ENCODE results near the gene KCNIP3.
"Not testable (repeated sequence)": the region's sequence is repeated elsewhere in the genome, so short reads cannot be mapped to it uniquely, and the experiment has no call there.

KCNIP3 gene

DNA sequence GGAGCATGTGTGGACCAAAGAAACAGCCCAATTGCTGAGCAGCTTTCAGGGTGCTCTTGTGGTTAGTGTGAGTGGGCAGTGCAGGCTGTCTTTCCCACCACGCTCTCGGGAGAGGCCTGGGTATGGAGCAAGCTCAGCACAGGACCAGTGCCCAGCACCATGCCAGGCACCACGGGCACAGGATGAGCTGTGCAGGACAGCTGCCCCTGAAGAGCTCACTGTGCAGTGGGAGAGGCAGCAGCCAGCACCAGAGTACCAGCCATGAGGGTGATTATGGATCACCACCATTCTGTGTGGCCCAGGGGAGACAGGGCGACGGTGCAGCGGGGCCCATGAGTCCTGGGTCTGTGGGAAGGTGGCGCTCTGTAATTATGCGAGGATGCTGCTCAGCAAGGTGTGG, 75.7 kb downstream of the KCNIP3 start:
- no peak for DNase-seq

DNA sequence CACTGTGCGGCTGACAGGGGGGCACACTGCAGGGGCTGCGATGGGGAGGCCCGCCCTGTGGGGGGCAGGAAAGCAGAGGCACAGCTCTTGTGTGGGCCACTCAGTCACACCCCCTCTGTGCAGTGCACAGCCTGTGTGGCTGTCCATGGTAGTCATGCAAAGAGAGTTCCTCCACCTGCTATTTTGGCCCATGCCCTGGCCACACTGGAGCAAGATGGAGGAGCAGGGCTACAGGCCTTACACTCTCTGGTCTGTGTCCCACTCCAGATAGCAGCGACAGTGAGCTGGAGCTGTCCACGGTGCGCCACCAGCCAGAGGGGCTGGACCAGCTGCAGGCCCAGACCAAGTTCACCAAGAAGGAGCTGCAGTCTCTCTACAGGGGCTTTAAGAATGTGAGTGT, 76.9 kb downstream of the KCNIP3 start:
- DNase-seq, result no peak

DNA sequence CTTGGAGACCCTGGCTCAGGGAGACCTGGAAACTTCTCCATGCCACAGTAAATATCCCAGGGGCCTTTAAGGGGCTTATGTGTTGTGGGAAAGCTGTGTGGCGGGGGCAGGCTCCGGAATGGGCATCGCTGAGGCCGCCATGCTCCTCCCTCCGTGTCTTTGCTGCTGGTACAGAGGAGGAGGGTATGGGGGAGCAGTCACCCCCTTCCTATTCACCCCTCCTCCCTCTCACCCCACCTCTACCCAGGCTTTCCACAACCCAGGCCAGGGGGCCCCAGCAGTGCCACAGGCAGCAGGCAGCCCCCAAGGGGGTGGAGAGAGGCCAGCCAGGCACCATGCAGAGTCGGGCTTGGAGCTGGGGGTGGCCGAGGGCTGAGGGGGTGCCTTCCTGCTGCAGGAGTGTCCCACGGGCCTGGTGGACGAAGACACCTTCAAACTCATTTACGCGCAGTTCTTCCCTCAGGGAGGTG, 77.3 kb downstream of the KCNIP3 start:
- DNase-seq, result no peak

DNA sequence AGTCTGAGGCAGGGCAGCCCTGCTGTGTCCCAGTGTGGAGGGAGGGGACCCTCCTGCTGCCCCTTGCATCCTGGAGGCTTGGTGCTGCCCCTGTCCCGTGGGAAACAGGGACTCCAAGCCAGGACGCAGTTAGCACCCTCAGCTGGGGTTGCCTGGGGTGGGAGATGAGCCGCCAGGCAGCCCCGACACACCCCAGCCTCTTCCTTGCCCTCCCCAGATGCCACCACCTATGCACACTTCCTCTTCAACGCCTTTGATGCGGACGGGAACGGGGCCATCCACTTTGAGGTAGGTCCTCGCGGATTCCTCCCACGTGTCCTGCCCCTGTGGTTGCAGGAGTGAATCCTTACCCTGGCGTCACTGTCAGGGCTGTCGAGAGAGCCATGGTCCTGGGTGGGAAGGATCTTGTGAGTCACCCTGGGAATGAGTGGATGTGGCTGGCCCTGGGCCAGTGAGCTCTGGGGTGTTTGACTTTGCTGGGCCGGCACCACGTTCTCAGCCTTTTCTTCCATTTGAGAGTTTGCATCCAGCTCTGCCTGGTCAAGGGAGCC, 77.8 kb downstream of the KCNIP3 start:
- no peak for DNase-seq

DNA sequence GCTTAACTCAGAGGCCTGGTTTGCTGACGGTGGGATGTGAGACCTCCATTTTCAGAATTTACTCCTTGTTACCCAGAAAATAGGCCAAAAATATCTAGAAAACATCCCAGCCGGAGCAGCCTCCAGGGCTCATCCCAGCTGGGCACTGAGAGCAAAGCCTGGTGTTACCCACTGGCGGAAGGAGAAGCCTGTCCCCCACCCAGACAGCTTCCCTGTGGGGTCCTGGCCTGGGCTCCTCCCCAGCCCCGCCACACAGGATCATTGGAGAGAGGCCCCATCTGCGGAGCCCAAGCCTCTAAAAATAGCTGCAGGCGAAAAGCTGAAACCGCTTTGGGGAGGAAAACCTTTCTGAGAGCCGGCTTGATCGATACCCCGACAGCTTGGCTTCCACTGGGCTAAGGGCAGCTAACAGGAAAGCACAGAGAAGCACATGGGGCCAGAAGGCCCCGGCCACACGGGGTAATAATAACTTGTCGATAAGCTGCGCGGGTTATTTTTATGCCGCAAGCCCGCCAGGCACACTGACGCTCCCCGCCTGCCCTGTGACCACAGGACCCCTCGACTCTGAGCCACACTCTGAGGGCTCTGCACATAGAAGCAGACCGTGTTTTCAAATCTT, 78.5 kb downstream of the KCNIP3 start:
- no peak for DNase-seq

DNA sequence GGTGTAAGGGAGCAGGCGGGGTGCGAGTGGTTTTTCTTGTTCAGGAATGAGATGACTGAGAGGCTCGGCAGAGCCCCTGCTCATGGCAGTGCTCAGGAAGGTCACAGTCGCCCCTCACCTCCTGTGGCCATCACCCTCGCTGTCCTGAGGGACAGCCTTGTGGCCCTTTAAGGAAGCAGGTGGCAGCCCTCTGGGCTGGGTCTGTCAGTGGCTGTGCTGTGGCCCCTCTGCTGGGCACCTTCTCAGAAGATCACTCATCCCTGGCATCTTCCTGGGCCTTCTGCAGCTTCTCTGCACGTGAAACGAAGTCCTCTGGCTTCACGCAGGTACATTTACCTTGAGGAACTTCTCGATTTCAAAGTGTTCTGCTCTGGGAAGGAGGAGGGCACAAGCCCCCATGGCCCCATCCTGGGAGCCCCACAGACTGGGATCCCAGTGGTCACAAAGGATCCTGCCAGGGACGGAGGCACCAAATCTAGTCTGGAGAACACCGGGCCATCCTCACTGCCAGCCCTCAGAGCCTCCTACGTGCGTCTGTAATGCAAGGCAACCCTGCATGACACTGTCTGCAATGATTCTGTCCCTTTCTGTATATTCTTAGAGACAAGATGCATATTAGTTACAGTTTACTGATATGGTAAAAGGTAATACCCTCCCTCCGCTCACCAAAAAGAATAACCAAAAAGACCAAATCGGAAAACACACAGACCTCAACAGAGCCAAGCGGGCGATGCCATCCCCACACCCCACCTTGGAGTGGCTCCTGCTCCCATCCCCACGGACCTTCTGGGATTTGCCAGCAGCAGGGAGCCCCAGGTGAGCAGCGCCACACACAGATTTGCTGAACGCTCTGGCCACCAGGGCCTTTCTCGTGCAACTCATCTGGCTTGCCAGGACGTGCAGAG, 79.4 kb downstream of the KCNIP3 start:
- DNase-seq, result no peak

DNA sequence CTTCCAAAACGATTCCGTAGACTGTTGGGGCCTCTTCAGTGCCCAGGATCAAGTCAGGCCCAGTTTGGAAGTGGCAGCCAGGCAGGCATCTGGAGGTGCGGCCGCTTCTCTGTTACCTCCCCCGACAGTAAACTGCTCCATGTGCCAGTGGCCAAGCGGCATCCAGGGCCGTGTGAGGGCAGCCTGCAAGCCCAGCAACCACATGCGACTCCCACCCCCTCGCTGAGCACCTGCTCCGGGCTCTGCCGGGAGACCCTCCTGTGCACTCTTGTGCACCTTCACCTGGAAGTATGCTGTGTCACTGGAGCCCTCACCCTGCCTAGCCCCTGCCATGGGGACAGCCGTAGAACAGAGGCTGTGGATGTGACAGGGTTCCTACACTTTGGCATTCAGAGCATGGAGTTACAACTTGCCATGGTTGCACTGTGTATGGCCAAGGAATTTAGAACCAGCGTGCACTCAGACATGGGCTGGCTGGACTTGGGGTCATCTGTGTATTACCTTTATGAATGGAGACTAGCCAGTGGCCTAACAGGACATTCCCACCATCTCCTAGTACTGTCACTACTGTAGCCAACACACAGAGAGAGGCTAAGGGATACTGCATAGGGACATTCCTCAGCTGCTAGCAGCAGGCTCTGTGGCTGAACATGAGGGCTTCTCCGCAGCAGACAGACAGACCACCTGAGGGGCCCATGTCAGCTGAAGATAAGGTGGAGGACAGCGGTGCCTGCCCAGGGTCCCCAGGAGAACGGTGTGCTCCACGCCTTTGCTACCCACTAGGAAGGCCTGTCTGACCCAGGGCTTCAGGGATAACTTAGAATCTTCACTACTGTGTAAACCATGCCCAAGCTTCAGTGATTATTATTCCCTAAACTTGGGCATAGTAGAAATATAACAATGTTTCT, 80.3 kb downstream of the KCNIP3 start:
- no peak for DNase-seq

DNA sequence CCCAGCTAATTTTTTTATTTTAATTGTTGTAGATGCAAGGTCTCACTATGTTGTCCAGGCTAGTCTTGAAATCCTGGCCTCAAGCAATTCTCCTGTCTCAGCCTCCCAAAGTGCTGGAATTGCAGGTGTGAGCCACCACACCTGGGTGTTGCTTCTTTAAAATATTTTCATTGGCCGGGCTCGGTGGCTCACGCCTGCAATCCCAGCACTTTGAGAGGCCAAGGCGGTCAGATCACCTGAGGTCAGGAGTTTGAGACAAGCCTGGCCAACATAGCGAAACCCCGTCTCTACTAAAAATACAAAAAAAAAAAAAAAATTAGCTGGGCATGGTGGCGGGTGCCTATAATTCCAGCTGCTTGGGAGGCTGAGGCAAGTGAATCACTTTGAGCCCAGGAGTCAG, 81.1 kb downstream of the KCNIP3 start:
- not testable (repeated sequence) for DNase-seq

DNA sequence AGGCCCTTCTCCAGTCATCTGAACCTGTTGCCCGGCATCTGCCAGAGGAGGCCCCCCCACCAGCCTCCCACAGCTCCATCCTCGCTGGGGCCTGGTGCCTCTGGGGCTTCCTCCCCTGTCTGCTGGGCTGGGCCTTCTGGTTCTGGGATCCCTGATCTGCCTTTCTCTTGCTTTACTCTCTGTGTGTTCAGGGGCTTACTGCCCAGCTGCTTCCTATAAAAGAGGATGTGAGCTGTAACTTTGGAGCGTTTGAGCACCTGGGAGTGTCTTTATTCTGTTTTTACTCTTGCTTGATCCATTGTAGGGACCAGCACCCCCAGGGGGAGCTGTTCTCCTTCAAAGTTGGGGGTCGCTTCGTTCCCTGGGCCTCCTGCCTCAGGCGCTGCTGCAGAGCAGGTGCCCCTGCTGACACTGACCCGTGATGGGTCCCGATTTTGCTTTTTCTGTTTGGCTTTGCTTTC, 82.3 kb downstream of the KCNIP3 start:
- DNase-seq, result no peak

DNA sequence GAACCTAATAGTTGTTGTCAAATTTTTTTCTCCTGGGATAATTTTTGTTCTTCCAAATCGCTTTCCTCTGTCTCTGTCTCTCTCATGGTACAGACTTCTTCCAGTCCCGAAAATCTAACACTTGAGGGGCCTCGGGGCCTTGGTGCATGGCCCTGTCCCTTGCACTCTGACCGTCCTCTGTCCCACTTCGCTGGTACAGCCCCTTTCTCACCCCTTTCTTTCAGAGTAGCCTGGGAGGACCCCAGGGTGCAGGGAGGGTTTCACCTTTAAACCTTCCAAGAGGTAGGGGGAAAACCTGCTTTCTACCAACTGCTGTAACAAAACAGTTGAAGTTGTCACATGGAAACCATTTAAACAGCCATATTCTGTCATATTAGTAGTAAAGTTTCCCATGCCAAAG, 83.1 kb downstream of the KCNIP3 start:
- no peak for DNase-seq

DNA sequence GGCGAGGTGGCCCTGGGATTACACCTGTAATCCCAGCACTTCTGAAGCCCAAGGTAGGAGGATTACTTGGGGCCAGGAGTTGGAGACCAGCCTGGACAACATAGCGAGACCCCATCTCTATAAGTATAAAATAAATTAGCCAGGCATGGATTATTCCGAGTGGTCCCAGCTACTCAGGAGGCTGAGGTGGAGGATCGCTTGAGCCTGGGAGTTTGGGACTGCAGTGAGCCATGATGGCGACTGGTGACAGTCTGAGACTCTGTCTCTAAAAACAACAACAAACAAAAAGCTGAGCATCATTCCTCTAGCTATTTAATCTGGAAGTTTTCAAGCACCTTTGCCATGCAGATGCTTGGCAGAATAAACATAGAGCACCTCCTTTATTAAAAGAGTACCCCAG, 83.6 kb downstream of the KCNIP3 start:
- DNase-seq, result no peak

DNA sequence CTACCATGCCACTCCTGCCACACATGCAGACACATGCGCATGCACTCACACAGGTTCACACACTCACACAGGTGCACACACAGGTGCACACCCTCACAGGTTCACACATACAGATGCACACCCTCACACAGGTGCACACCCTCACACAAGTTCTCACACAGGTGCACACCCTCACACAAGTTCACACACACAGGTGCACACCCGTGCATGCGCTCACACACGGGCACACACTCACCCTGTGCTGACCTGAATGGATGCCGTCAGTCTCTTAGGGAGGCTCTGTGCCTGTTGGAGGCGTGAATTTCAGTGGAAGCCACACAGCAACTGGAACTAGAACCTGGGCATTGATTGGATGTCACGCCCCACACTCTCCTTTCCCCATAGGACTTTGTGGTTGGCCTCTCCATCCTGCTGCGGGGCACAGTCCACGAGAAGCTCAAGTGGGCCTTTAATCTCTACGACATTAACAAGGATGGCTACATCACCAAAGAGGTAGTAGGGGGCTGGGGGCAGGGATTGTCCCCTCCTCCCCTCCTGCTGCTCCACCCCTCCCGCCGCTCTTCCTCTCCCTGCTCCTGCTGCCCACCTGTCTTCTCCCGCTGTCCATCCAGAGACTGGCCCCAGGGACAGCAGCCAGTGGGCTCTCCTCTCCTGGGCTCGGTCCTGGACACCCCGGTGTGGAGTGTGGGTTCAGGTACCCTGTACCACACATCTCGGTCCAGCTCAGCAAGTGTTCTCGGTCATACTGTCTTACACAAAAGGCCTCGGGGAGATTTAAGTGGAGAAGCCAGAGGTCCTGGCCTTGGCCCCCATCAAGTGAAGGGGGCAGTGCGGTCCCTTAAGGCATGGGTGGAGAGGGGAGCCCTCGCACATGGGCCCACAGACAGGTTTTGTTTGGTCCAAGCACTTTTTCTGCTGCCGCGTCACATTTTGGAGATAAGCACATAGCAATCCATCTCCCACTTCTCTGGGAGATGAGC, 84.4 kb downstream of the KCNIP3 start:
- DNase-seq, result no peak

DNA sequence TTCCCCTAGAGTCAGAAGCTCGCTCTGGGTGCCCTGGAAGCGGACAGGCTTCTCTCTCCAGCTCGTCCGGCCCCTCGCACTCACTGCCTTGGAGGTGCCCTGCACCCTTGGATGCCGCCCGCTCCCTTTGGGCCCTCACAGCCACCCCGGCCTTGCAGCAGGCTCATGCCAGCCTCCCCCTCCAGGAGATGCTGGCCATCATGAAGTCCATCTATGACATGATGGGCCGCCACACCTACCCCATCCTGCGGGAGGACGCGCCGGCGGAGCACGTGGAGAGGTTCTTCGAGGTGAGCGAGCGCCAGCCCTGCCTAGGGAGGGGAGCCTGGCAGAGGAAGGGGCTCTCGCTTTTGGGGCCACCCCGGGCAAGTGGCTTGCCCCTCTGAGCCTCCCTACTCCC, 85.0 kb downstream of the KCNIP3 start:
- DNase-seq, result no peak

DNA sequence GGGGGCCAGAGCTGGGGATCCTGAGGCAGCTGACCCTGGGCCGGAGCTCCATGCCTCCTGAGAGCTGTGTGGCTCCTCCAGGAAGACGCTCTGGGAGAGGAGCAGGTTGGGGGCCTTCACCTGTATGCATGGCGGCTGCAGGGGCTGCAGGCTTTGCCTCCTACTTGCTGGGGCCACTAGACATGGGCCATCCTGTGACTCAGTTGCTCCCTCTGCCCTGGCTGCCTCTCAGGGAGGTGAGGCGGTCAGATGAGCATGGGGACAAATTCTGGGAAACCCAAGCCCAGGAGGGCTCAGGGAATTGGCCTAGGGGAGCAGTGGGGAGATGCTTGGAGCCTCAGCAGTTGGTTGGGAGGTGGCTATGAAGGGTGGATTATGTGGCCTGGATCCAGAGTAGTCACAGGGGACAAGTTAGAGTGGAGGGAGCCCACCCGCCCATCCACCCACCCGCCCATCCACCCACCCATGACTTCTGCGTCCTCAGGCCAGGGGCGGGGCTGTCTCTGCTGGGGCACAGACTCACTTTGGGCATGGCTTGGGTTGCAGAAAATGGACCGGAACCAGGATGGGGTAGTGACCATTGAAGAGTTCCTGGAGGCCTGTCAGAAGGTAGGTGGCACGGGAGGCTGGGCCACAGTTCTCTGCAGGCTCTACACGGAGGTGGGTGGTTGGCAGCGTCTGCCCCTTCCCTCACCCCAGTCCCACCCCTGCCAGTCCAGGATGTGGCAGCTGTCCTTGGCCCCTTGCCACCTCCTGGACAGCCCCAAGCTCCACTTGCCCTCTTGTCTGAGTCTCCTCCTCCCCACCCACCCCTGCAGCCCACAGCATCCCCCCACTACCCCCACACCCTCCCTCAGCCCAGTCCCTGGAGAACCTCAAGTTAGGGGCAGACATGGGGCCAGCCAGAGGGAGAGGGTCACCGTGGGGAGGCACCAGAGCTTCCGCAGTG, 85.8 kb downstream of the KCNIP3 start:
- no peak for DNase-seq

DNA sequence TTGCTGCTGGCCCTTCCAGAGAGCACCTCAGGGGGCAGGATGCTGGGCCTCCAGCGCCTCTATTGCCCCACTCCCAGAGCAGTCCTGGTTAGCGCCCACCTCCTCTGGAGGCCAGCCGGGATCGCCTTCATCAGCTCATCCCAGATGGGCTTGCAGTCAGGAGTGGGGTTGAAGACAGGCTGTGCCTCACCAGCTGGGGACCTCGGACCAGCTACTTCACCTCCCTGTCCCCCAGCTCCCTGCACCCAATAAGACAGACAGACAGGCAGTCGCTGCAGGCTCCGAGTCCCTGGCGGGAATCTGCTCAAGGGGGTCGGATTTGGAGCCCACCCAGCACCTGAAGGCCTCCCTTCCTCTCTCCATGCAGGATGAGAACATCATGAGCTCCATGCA, 86.5 kb downstream of the KCNIP3 start:
- no peak for DNase-seq

DNA sequence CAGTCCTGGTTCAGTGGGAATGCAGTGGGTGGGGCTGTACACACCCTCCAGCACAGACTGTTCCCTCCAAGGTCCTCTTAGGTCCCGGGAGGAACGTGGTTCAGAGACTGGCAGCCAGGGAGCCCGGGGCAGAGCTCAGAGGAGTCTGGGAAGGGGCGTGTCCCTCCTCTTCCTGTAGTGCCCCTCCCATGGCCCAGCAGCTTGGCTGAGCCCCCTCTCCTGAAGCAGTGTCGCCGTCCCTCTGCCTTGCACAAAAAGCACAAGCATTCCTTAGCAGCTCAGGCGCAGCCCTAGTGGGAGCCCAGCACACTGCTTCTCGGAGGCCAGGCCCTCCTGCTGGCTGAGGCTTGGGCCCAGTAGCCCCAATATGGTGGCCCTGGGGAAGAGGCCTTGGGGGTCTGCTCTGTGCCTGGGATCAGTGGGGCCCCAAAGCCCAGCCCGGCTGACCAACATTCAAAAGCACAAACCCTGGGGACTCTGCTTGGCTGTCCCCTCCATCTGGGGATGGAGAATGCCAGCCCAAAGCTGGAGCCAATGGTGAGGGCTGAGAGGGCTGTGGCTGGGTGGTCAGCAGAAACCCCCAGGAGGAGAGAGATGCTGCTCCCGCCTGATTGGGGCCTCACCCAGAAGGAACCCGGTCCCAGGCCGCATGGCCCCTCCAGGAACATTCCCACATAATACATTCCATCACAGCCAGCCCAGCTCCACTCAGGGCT, 87.9 kb downstream of the KCNIP3 start:
- no peak for DNase-seq

DNA sequence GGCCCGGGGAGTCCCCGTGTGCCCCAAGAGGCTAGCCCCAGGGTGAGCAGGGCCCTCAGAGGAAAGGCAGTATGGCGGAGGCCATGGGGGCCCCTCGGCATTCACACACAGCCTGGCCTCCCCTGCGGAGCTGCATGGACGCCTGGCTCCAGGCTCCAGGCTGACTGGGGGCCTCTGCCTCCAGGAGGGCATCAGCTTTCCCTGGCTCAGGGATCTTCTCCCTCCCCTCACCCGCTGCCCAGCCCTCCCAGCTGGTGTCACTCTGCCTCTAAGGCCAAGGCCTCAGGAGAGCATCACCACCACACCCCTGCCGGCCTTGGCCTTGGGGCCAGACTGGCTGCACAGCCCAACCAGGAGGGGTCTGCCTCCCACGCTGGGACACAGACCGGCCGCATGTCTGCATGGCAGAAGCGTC, 88.4 kb downstream of the KCNIP3 start:
- no peak for DNase-seq

DNA sequence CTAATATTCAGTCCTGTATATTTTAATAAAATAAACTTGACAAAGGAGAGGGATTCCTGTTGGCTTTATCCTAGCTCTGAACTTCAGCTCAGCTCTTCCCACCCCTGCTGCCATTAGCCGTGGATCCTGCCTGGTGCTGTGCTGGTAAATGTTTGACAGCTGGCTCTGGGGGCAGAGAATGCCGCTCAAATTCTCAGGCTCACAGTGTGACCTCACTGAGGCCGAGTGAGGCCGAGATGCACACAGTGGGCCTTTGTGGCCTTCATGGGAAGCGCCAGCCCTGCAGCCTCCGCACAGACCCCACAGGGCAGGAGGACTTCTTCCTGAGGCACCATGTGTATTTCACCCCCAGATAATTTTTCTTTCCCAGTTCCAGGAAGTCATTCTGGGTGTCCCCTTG, 88.9 kb downstream of the KCNIP3 start:
- DNase-seq, result no peak

DNA sequence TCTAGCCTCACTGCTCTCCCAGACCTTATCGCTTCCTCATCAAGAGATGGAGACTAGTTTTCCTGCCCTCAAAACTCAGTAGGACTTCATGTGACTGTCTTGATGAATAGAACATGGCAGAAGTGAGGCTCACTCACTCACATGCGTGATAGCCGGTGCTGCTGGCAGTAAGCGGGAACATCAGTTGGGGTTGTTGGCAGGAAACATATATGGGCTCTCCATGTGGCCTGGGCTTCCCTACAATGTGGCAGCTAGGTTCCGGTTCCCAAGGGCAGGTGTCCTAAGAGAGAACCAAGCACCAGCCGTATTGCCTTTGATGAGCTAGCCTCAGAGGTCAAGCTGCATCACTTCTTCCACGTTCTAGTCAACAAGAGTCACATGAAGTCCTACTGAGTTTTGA, 90.2 kb downstream of the KCNIP3 start:
- no peak for DNase-seq

Measured in NCI-H510A treated with DMSO at 0.1 percent for 48 hours (cell line).